HG02852 (cell line): ENCODE results near the gene DAGLB.

Experiments used
- ATAC-seq: cut with Tn5 transposase; IDR thresholded peaks from one replicate; pipeline ENCODE4 v1.9.1; 2021; ENCODE audit warnings: mild to moderate bottlenecking, moderate library complexity; ENCODE audit not compliant: unreplicated experiment

DAGLB gene

GRCh38 chr7:6433784-6434615 lies 13.8 kb downstream of the DAGLB start:
- no peak for ATAC-seq

DNA sequence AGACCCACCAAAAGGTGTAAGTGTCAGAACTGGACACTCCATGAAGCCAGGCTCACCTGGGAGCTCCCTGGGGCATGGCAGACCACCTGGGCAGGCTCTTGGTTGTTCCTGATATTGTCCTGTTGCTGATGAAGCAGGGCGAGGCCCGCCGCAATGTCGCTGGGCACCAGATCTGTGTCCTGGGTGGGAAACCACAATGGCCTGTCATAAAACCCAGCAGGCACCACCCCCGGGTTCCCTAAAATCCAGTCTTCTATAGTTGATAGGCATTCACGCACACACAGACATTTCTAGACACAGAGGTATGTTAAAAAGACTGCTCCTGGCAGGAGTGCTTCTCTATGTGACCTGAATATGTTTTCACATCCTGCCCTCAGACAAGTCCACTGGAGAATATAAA lies 15.0 kb downstream of the DAGLB start:
- no peak for ATAC-seq

DNA sequence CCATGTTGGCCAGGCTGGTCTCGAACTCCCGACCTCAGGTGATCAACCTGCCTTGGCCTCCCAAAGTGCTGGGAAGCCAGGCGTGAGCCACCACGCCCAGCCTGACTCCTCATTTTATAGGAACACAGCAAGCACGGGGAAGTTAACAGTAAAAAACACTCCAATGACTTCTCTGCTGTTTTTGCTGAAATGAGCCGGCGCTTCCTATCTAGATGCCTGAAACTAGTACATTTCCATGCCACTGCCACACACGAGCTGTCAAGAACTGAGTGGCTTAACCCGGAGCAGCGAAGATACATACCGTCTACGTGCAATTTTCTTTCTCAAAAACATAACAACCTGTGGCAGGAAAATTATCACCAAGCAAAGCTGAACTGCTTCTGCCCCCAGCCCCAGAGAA lies 16.8 kb downstream of the DAGLB start:
- no peak for ATAC-seq

DNA sequence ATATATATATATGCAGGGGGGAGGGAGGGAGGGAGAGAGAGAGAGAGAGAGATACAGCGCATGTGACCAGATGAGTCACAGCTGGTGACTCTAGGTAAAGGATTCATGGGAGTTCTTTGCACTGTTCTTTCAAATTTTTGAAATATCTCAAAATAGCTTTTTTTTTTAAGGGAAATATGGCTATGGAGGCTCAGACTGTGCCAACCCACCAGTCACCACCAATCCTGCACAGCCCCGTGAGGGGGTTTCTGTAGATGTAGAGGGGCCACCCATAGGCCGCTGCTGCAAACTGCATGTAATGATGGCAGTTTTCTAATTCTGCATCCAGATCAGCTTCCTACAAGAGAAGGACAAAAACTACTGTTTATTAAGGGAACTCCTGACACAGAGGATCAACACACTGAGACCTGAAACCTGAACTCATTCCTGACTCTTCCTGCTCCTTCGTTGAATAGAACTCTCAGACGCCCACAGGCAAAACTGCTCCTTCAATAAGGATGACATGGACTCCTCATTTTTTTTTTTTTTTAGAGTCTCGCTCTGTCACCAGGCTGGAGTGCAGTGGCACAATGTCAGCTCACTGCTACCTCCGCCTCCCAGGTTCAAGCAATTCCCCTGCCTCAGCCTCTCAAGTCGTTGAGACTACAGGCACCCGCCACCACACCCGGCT lies 17.3 kb downstream of the DAGLB start:
- no peak for ATAC-seq

- ATAC-seq: no peak
Observed at GRCh38 chr7:6425948-6426347, 21.8 kb downstream of the DAGLB start.

DNA sequence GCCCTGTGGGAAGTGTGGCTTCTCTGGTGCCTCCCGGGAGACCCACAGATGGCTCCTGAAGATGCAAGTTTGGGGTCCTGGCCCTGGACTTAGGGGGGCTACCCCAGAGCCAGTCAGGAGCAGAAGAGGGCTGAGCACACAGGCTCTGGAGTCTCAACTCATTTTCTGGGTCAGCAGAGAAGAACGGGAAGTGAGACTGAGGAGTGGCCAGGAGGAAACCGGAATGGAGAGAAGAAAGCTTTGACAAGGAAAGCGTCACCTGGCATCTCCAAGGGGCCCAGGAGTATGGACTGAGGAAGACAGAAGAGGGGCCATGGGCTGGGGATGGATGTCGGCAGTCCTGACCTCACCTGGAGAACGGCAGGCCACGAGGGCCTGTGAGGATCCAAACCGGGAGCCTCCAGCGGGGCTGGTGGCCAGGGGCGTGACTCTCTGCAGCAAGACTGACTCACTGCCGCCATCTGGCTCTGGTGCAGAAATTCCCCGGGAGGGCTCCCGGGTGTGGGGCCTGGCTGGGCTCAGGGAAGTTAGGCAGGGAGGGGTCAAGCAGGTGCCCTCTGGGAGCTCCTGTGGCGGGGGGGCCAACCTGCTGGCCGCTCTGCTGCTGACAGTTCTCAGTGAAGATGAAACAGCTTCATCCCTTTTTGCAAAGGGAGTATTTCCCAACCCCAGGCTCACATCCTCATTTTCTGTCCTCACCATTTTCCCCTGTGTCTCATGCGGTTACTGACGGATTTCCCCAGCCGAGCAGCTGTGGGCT lies 23.6 kb downstream of the DAGLB start:
- ATAC-seq: no peak

GRCh38 chr7:6422926-6423632 lies 24.7 kb downstream of the DAGLB start:
- ATAC-seq: no peak

DNA sequence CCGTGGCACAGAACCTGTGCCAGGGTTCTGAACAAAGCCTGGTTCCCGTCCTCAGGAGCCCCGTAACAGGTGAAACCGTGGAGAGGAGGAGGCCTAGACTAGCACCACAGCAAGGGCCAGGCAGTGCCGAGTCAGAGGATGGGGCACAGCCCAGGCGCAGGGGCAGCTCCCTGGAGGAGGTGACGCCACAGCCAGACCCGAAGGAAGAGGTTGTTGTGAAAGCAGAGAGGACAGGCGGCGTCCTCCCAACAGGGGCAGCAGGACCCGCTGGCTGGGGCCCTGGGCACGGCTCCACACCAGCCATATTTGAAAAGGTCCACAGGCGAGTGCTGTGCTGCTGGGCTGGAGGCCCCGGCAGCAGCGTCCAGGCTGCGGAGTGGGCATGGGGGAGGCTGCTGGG lies 25.7 kb downstream of the DAGLB start:
- no peak for ATAC-seq

GRCh38 chr7:6420680-6421079 lies 27.1 kb downstream of the DAGLB start:
- ATAC-seq: no peak

GRCh38 chr7:6419310-6419773 lies 28.4 kb downstream of the DAGLB start:
- no peak for ATAC-seq

GRCh38 chr7:6417408-6417807 lies 30.3 kb downstream of the DAGLB start:
- no peak for ATAC-seq

DNA sequence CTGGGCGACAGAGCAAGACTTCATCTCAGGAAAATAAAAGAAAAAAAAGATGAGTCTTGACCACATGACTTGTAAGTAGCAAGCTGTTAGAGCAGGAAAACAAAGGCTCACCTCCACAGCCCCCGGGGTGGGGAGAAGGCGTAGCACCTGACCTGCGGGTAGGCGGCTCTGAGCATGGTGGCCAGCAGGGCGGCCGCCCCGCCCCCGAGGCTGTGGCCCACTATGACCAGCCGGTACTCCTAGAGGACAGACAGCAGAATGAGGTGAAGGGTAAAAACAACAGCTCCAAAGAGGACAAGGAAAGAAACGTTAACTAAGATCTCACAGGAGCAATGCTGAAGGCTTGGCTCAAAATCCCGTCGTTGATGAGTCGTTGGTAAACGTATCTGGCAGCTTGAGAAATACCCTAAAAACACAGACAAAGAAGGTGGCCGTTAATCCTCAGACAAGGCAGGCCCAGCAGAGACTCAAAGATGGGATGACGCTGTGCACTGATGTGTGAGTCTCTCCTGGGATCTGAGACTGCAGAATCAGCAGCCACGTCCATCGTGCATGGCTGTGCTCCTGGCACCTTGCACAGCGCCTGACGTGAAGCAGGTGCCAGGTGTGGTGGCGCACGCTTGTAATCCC lies 31.1 kb downstream of the DAGLB start:
- no peak for ATAC-seq

DNA sequence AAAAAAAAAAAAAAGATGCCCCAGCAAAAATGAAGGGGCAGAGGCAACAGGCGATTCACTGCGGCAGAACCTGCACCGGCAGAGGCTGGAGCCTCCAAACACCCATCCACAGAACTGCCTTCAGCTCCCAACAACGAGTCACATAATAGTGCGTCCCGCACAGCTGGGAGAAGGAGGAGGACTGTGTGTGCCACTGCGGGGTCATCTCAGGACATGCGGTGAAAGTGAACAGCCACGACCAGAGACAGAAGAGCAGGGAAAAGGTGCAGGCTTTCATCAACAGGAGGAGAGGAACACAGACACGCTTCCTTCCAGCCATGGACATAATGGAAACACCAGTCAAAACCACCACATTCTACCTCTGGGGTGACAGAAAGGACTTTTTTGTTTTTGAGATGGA lies 34.1 kb downstream of the DAGLB start:
- ATAC-seq: no peak

DNA sequence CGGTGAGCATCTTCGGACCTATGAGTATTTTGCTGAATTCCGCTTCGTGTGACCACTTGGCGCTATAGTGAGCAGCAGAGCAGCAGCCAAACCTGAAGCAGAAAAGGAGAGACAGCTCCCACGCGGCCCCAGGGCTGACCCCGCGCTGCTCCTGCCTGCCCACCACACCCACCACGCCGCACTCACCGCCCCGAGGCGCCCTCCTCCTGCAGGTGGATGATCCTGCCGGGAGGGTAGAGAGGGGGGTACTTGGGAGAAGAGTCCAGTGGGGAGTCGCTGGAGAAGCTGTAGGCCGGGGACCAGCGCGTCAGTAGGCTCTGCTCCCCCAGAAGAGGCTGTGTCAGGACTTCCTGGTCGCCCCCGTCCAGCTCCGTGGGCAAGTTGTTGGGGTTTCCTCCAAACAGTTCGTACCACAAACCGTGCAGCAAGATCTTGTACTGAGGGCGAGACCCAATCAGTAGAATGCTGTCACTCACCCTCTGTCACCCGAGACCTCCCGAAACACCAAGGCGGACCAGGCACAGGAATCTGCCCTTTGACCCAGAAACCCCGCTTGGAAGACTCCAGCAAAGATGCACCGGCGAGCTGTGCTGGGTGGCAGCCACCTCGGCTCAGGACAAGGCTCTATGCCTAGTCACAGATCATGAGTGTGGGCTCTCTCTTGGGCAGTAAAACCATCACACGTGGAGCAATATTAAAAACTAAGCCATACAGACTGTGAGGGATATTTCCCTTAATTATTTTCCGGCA lies 37.6 kb downstream of the DAGLB start:
- no peak for ATAC-seq

GRCh38 chr7:6409091-6409490 lies 38.7 kb downstream of the DAGLB start:
- no peak for ATAC-seq

DNA sequence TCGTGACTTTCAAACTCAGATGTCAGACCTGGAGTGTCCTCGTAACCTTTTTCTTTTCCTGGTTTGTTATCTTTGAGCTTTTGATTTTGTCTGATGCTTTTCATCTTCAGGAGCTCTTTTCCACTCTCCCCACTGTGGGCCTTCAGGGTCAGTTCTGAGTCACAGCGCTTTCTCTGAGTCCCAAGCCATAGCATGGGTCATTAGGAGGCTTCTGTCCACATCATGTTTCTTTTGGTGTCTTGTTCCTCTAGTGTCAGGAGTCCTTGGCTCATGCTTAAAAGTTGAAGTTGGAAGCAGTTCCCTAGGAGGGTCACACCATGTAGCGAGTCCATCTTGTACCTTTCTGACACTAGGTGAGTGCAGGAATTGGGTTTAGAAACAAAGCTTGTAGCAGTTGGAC lies 40.3 kb downstream of the DAGLB start:
- no peak for ATAC-seq

DNA sequence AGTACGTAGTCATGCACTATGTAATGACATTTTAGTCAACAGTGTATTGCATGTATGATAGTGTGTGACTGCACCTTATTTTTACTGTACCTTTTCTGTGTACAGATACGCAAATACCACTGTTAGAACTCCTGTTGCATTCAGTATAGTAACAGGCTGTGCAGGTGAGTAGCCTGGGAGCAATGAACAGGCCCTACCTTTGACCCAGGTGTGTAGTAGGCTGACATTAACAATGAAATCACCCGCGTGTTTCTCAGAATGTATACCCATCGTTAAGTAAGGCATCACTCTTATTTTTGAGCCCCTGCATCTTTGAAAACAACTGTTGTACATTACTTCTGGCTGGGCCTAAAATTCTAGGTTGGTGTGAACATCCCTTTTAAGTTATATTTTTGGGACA lies 41.6 kb downstream of the DAGLB start:
- no peak for ATAC-seq

- no peak for ATAC-seq
Observed at GRCh38 chr7:6403907-6404306, 43.8 kb downstream of the DAGLB start.

DNA sequence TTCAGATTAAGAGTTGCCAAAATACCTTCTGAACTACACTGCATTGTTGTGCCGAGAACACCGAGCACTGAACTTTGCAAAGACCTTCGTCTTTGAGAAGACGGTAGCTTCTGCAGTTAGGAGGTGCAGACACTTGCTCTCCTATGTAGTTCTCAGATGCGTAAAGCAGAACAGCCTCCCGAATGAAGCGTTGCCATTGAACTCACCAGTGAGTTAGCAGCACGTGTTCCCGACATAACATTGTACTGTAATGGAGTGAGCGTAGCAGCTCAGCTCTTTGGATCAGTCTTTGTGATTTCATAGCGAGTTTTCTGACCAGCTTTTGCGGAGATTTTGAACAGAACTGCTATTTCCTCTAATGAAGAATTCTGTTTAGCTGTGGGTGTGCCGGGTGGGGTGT lies 45.0 kb downstream of the DAGLB start:
- no peak for ATAC-seq

GRCh38 chr7:6402041-6402440 lies 45.7 kb downstream of the DAGLB start:
- ATAC-seq: no peak
